HepG2 (cell line): ENCODE results near the gene PYGO1. TPM values are rescaled to one million over a fixed set of nuclear protein-coding genes. Genes with fewer than 3 reads are reported as not detected.

Experiments
- ATAC-seq: fragments of 200-7000 bp; cut with Tn5 transposase; 3 replicates; pipeline ENCODE4 v1.9.1; 2020; ENCODE audit warnings: mild to moderate bottlenecking, moderate library complexity
- BruUV-seq: library from RNA; stranded (reverse); fragments of 400-500 nt; replicated peaks from 2 replicates; lab custom pipeline; 2021; lab: Mats Ljungman, UMichigan
- CTCF ChIA-PET: fragments of 300-600 bp; formaldehyde crosslinking; extraction: SDS; loops from one replicate; lab custom pipeline; 2021; ENCODE audit warnings: low total read pairs, inconsistent platforms, low intra/inter-chr PET ratio; lab: Yijun Ruan, JAX
- POLR2A ChIA-PET: fragments of 350-600 bp; sonication (Branson Sonifier 250); formaldehyde crosslinking; loops from one replicate; lab custom pipeline; 2020; ENCODE audit warnings: antibody characterized with exemption, inconsistent platforms; lab: Yijun Ruan, JAX
- DNase-seq: peaks from one replicate; pipeline ENCODE4 v3.0.0-alpha.2; 2015; ENCODE audit warnings: low spot score
- FAIRE-seq: peaks from 3 replicates; lab custom pipeline; 2011; peaks lifted over from hg19 to GRCh38; lab: Jason Lieb, UNC
- H2AFZ ChIP-seq: one replicate; pipeline ENCODE4 v1.6.1; 2011; ENCODE audit warnings: low read length, inconsistent platforms
- H3K27ac ChIP-seq: fragments of 300-600 bp; 3 replicates; pipeline ENCODE4 v1.8.0; 2011; ENCODE audit warnings: mixed run types, mild to moderate bottlenecking, mixed read lengths, low read length, inconsistent platforms; ENCODE audit not compliant: insufficient read depth; ENCODE audit errors: extremely low read length
- H3K27me3 ChIP-seq, 2 experiments: fragments of 200-600 bp in 1 of 2; 2 replicates in 1 of 2; 3 replicates in 1 of 2; pipeline versions ENCODE4 v1.6.0 to v1.8.0; 2011; ENCODE audit warnings: low read length in 2 of 2, mild to moderate bottlenecking in 2 of 2, moderate library complexity in 2 of 2, inconsistent platforms in 1 of 2; ENCODE audit not compliant: insufficient read depth in 2 of 2, control insufficient read depth in 1 of 2
- H3K36me3 ChIP-seq, 2 experiments: fragments of 200-600 bp in 1 of 2; replicated peaks in 1 of 2; 2 replicates in 1 of 2; 3 replicates in 1 of 2; pipeline versions ENCODE4 v1.5.1 to v1.8.0; 2011; ENCODE audit warnings: low read length in 2 of 2, inconsistent platforms in 1 of 2; ENCODE audit not compliant: insufficient read depth in 2 of 2, control insufficient read depth in 1 of 2
- H3K4me1 ChIP-seq: 2 replicates; pipeline ENCODE4 v1.5.1; 2012; ENCODE audit warnings: low read length, inconsistent platforms; ENCODE audit not compliant: insufficient read depth
- H3K4me2 ChIP-seq: 2 replicates; pipeline ENCODE4 v1.6.0; 2011; ENCODE audit warnings: low read depth, low read length, inconsistent platforms
- H3K4me3 ChIP-seq, 3 experiments: fragments of 200-600 bp in 1 of 3; sonication (generic), shearing (Covaris generic) in 1 of 3; replicated peaks in 1 of 3; 2 replicates each; pipeline ENCODE4 v1.5.1; 2011 to 2016; ENCODE audit warnings: low read length in 3 of 3, inconsistent platforms in 2 of 3, low read depth in 2 of 3, mild to moderate bottlenecking in 2 of 3, control low read depth in 1 of 3, mixed read lengths in 1 of 3; ENCODE audit not compliant: insufficient read depth in 1 of 3
- H3K79me2 ChIP-seq: one replicate; pipeline ENCODE4 v1.6.1; 2011; ENCODE audit warnings: low read length, inconsistent platforms; ENCODE audit not compliant: insufficient read depth
- H3K9ac ChIP-seq: 2 replicates; pipeline ENCODE4 v1.6.0; 2011; ENCODE audit warnings: mild to moderate bottlenecking, low read depth, low read length, inconsistent platforms; ENCODE audit not compliant: insufficient read depth
- H3K9me3 ChIP-seq: 2 replicates; pipeline ENCODE4 v1.5.1; 2012; ENCODE audit warnings: mild to moderate bottlenecking, low read length
- H4K20me1 ChIP-seq: 2 replicates; pipeline ENCODE4 v1.6.0; 2011; ENCODE audit warnings: inconsistent platforms, mild to moderate bottlenecking, low read length, moderate library complexity; ENCODE audit not compliant: insufficient read depth
- FIP1L1 ChIP-seq: fragments of 200-400 bp; formaldehyde crosslinking; IDR thresholded peaks from 2 replicates; pipeline ENCODE4 v1.6.1; 2018; ENCODE audit warnings: low read depth, mild to moderate bottlenecking, low read length, moderate library complexity, borderline replicate concordance; ENCODE audit not compliant: insufficient read depth
- HMG20B ChIP-seq: conservative IDR thresholded peaks from 2 replicates; pipeline ENCODE4 v1.6.1; 2016; ENCODE audit warnings: missing genetic modification reagents, missing compliant biosample characterization
- ISL2 ChIP-seq: sonication (generic); formaldehyde crosslinking; IDR thresholded peaks from 2 replicates; pipeline ENCODE4 v1.5.0; 2020; ENCODE audit warnings: missing genetic modification reagents
- KDM3A ChIP-seq: IDR thresholded peaks from 2 replicates; pipeline ENCODE4 v1.6.1; 2018; ENCODE audit warnings: low read depth, missing compliant biosample characterization
- PAWR ChIP-seq: sonication (generic); formaldehyde crosslinking; IDR thresholded peaks from 2 replicates; pipeline ENCODE4 v1.4.0; 2020; ENCODE audit warnings: missing genetic modification reagents, mild to moderate bottlenecking, borderline replicate concordance
- ZNF280B ChIP-seq: sonication (generic); formaldehyde crosslinking; IDR thresholded peaks from 2 replicates; pipeline ENCODE4 v1.5.0; 2020; ENCODE audit warnings: missing genetic modification reagents, mild to moderate bottlenecking, borderline replicate concordance
- WGBS: methylation state at CpG from one replicate; pipeline ENCODE4 v1.1.6; 2017; ENCODE audit warnings: low lambda C conversion rate; 5-methylcytosine and 5-hydroxymethylcytosine counted together
- in situ Hi-C: cut with HindIII; loops from 2 replicates; pipeline ENCODE4 v1.10.0; 2017; ENCODE audit warnings: low pct_unique_long_range_greater_than_20kb; ENCODE audit not compliant: extremely low pct_ligation_motif_present
- intact Hi-C: fragments of 100-400 bp; cut with micrococcal nuclease; formaldehyde crosslinking; loops from one replicate; pipeline ENCODE4 v1.10.0; 2022; ENCODE audit not compliant: unreplicated experiment
- polyA plus RNA-seq, 8 experiments: library from polyadenylated mRNA; depleted of rRNA in 3 of 8; stranded (reverse) in 7 of 8; unstranded in 1 of 8; fragments of >200 nt; fragmentation: Illumina TruSeq in 4 of 8; extraction: Trizol in 4 of 8; gene quantifications; 2 replicates each; pipeline versions ENCODE4 v1.2.1 to v1.2.3, GENCODE V29; 2011 to 2016; ENCODE audit warnings: low read depth in 4 of 8, missing spikeins in 1 of 8, mixed read lengths in 1 of 8; ENCODE audit not compliant: insufficient read depth in 1 of 8
- total RNA-seq, 5 experiments: library from RNA; depleted of rRNA; stranded (reverse); fragments of >200 nt; fragmentation: Illumina TruSeq; extraction: Trizol; gene quantifications; 2 replicates each; pipeline ENCODE4 v1.2.3, GENCODE V29; 2016; ENCODE audit warnings: low read depth in 1 of 5
- TF ChIP-seq, protein P1 (sequence below): sonication (generic); formaldehyde crosslinking; IDR thresholded peaks from 2 replicates; pipeline ENCODE4; 2020; ENCODE audit warnings: missing genetic modification reagents, mild to moderate bottlenecking, borderline replicate concordance
- TF ChIP-seq, protein P2 (sequence below): sonication (generic); formaldehyde crosslinking; IDR thresholded peaks from 2 replicates; pipeline ENCODE4 v1.4.0; 2020; ENCODE audit warnings: mild to moderate bottlenecking, missing genetic modification reagents

PYGO1 gene
- total and polyA plus RNA-seq, 2 of the 13 experiments (the other 11 are each of a cell fraction or from before 2014, with no cell fraction given): 1.1 to 1.8 TPM

- Histone ChIP-seq H3K4me1 (no peaks in the 10 kb centered on the region), H3K9ac (no peak overlapping the region), H3K9me3 (no peaks in the 10 kb centered on the region), H3K4me2 (no peak overlapping the region), H3K79me2 (no peaks in the 10 kb centered on the region), H3K27ac (no peak overlapping the region), H3K27me3 (no peaks in the 10 kb centered on the region), H4K20me1 (no peaks in the 10 kb centered on the region), H3K4me3 (no peak overlapping the region), H2AFZ (no peak overlapping the region), H3K36me3 (no peaks in the 10 kb centered on the region)
- intact Hi-C loops (no loop called here), in situ Hi-C loops (no loop called here)
- no peak for TF ChIP-seq FIP1L1
- no peak for TF ChIP-seq ISL2 (CRISPR knock-in tag)
- TF ChIP-seq, protein P1, sequence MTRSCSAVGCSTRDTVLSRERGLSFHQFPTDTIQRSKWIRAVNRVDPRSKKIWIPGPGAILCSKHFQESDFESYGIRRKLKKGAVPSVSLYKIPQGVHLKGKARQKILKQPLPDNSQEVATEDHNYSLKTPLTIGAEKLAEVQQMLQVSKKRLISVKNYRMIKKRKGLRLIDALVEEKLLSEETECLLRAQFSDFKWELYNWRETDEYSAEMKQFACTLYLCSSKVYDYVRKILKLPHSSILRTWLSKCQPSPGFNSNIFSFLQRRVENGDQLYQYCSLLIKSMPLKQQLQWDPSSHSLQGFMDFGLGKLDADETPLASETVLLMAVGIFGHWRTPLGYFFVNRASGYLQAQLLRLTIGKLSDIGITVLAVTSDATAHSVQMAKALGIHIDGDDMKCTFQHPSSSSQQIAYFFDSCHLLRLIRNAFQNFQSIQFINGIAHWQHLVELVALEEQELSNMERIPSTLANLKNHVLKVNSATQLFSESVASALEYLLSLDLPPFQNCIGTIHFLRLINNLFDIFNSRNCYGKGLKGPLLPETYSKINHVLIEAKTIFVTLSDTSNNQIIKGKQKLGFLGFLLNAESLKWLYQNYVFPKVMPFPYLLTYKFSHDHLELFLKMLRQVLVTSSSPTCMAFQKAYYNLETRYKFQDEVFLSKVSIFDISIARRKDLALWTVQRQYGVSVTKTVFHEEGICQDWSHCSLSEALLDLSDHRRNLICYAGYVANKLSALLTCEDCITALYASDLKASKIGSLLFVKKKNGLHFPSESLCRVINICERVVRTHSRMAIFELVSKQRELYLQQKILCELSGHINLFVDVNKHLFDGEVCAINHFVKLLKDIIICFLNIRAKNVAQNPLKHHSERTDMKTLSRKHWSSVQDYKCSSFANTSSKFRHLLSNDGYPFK (CRISPR knock-in tag): no peak
- TF ChIP-seq, protein P2, sequence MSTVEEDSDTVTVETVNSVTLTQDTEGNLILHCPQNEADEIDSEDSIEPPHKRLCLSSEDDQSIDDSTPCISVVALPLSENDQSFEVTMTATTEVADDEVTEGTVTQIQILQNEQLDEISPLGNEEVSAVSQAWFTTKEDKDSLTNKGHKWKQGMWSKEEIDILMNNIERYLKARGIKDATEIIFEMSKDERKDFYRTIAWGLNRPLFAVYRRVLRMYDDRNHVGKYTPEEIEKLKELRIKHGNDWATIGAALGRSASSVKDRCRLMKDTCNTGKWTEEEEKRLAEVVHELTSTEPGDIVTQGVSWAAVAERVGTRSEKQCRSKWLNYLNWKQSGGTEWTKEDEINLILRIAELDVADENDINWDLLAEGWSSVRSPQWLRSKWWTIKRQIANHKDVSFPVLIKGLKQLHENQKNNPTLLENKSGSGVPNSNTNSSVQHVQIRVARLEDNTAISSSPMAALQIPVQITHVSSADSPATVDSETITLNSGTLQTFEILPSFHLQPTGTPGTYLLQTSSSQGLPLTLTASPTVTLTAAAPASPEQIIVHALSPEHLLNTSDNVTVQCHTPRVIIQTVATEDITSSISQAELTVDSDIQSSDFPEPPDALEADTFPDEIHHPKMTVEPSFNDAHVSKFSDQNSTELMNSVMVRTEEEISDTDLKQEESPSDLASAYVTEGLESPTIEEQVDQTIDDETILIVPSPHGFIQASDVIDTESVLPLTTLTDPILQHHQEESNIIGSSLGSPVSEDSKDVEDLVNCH (CRISPR knock-in tag): no peak
- no peak for TF ChIP-seq PAWR (CRISPR knock-in tag)
- no peak for TF ChIP-seq HMG20B
- no peak for TF ChIP-seq ZNF280B (CRISPR knock-in tag)
- no peak for TF ChIP-seq KDM3A
- WGBS: 64% methylated on average over 3 of the region's 3 CpGs
- ATAC-seq: no peak
- POLR2A ChIA-PET: no interaction called here
- no TSS peak for BruUV-seq
- CTCF ChIA-PET: no interaction called here
- no peak for DNase-seq
- FAIRE-seq: no peak
These were observed 25.5 kb downstream of the PYGO1 start for GRCh38 chr15:55562601-55563000.
